Memory B cell (primary cell): ENCODE measurements around the gene ZXDB.
"Not testable (repeated sequence)": the region's sequence is repeated elsewhere in the genome, so short reads cannot be mapped to it uniquely, and the experiment has no call there.

Experiments
- ATAC-seq: fragments of 150-1000 bp; cut with Tn5 transposase; 2 replicates; pipeline ENCODE4 v1.10.0; 2021; ENCODE audit warnings: low read depth, mild to moderate bottlenecking, moderate library complexity
- DNase-seq, 2 donors: peaks; one replicate each; pipeline ENCODE4 v3.0.0; 2022; ENCODE audit warnings: low spot score in 2 of 2
- H3K27ac Mint-ChIP-seq: one replicate; pipeline ENCODE4 v1.8.0; 2022; ENCODE audit warnings: mild to moderate bottlenecking, moderate library complexity, mixed read lengths
- H3K27me3 Mint-ChIP-seq: one replicate; pipeline ENCODE4 v1.8.0; 2022; ENCODE audit warnings: mixed read lengths
- H3K36me3 Mint-ChIP-seq: one replicate; pipeline ENCODE4 v1.8.0; 2022; ENCODE audit warnings: mild to moderate bottlenecking, mixed read lengths
- H3K4me1 Mint-ChIP-seq: one replicate; pipeline ENCODE4 v1.8.0; 2022; ENCODE audit warnings: mixed read lengths
- H3K4me3 Mint-ChIP-seq: one replicate; pipeline ENCODE4 v1.8.0; 2022; ENCODE audit warnings: mild to moderate bottlenecking, moderate library complexity, mixed read lengths
- H3K9me3 Mint-ChIP-seq: one replicate; pipeline ENCODE4 v1.8.0; 2022; ENCODE audit warnings: mixed read lengths

ZXDB gene

GRCh38 chrX:57613351-57613750, 21.5 kb downstream of the ZXDB start:
- not testable (repeated sequence) for H3K27ac Mint-ChIP-seq, H3K4me3 Mint-ChIP-seq, H3K4me1 Mint-ChIP-seq, DNase-seq, H3K27me3 Mint-ChIP-seq, ATAC-seq
- Mint-ChIP-seq H3K9me3 (peaks cover 12% of the 10 kb centered on the region), H3K36me3 (peaks cover 17% of the 10 kb centered on the region)

DNA sequence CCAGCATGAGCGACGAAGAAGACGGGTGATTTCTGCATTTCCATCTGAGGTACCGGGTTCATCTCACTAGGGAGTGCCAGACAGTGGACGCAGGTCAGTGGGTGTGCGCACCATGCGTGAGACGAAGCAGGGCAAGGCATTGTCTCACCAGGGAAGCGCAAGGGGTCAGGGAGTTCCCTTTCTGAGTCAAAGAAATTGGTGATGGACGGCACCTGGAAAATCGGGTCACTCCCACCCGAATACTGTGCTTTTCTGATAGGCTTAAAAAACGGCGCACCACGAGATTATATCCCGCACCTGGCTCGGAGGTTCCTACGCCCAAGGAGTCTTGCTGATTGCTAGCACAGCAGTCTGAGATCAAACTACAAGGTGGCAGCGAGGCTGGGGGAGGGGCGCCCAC, 37.6 kb downstream of the ZXDB start:
- ATAC-seq, H3K27ac Mint-ChIP-seq, H3K4me1 Mint-ChIP-seq, H3K4me3 Mint-ChIP-seq, DNase-seq, H3K36me3 Mint-ChIP-seq, H3K27me3 Mint-ChIP-seq: not testable (repeated sequence)
- H3K9me3 Mint-ChIP-seq = peaks cover 12% of the 10 kb centered on the region

GRCh38 chrX:57640674-57641016, 48.8 kb downstream of the ZXDB start:
- Mint-ChIP-seq H3K4me3 (no peak overlapping the region), H3K27ac (no peak overlapping the region), H3K27me3 (no peaks in the 10 kb centered on the region), H3K4me1 (no peaks in the 10 kb centered on the region), H3K36me3 (peaks cover 4% of the 10 kb centered on the region), H3K9me3 (peaks cover 7% of the 10 kb centered on the region)
- DNase-seq (no peak), ATAC-seq (no peak)

DNA sequence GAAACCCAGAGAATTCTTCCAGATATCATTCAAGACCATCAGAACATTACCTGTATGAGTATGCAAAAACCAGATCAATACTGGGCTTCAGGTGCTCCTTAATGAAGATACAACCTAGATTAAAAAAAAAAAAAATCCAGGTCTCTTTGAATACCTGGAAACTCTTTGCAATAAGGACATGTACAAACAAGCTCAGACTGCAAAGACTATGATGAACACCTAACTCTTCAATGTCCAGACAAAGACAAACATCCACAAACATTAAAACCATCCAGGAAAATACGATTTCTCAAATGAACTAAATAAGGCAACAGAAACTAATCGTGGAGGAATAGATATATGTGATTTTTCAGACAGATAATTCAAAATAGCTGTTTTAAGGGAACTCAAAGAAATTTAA, 49.5 kb downstream of the ZXDB start:
- DNase-seq (no peak), ATAC-seq (no peak)
- Mint-ChIP-seq H3K27ac (no peak overlapping the region), H3K4me3 (no peak overlapping the region), H3K36me3 (peaks cover 4% of the 10 kb centered on the region), H3K4me1 (no peaks in the 10 kb centered on the region), H3K9me3 (peaks cover 7% of the 10 kb centered on the region), H3K27me3 (no peaks in the 10 kb centered on the region)

DNA sequence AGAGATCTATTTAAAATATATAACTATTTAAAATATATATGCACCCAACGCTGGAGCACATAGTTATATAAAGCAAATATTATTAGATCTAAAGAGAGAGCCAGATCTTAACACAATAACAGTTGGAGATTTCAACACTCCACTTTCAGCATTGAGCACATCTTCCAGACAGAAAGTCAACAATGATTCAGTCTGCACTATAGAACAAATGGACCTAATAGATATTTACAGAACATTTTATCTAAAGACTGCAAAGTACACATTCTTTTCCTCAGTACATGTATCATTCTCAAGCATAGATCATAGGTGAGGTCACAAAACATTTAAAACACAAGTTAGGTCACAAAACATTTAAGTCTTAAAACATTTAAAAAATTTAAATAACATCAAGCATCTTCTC, 51.9 kb downstream of the ZXDB start:
- no peak for ATAC-seq
- Mint-ChIP-seq H3K27ac (no peak overlapping the region), H3K4me3 (no peak overlapping the region), H3K36me3 (peaks cover 4% of the 10 kb centered on the region), H3K4me1 (no peaks in the 10 kb centered on the region), H3K9me3 (peaks cover 7% of the 10 kb centered on the region), H3K27me3 (no peaks in the 10 kb centered on the region)
- DNase-seq = no peak

DNA sequence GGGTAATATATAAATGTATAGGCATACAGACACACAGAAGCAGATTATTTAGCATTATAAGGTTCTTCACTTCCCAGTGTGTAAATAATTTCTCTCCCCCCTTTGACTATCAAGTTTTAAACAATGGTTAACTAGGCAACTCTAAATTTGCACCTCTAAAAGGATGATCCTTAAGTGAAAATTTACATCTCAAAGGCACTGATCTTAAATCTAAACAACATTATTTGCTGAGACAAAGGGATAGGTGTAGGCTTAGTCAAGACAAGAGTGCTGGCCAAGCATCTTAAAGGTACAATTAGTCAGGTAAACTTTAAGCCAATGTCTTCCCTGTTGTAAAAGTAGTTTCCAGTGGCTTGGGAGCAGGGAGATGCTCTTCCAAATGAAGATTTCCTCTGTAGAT, 55.2 kb downstream of the ZXDB start:
- no peaks in the 10 kb centered on the region for H3K36me3 Mint-ChIP-seq
- H3K4me3 Mint-ChIP-seq = no peak overlapping the region
- peaks cover 1% of the 10 kb centered on the region for H3K9me3 Mint-ChIP-seq
- no peaks in the 10 kb centered on the region for H3K27me3 Mint-ChIP-seq
- no peaks in the 10 kb centered on the region for H3K4me1 Mint-ChIP-seq
- no peak for ATAC-seq
- no peak for DNase-seq
- no peak overlapping the region for H3K27ac Mint-ChIP-seq
